ENCODE results near the gene IL16.
"Not testable (repeated sequence)": the region's sequence is repeated elsewhere in the genome, so short reads cannot be mapped to it uniquely, and the experiment has no call there.

The IL16 gene

DNA sequence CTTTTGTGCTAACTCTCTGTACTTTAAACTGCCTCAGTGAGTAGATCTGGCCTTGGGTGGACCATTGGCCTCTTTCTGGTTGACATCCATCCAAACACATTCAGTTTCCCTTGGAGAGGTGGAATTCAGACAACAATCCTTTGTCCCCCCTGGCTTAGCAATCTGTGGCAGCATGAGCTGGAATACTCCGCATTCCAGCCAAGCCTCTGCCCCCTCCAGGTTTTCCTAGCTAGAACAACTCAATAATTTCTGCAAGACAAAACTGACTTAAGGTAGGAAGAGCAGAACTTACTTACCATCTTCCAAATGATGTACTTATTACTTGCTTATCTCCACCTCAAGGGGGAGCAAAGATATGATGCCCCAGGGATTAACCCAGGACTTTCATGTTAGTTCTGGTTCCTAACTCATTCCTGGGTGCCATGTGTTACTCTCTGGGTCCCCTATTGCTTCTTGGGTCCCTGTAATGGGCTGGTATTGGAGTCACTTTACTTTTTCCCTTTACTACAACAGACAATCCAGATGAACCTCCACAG is 21.8 kb upstream of the IL16 start:
- no peak for DNase-seq

DNA sequence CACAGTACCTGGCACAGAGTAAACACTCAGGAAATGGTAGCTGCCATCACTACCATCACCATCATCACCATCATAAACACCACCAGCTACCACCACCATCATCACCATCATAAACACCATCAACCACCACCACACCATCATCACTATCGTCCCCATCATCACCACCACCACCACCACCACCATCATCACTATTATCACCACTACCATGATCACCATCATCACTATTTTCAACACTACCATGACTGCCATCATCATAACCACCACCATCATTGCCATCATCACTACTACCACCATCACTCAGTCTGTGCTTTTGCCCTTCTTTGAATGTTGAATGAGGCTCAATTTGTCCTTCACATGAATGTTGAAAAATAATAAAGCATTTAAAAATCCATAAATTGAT is 21.2 kb upstream of the IL16 start:
- no peak for DNase-seq

DNA sequence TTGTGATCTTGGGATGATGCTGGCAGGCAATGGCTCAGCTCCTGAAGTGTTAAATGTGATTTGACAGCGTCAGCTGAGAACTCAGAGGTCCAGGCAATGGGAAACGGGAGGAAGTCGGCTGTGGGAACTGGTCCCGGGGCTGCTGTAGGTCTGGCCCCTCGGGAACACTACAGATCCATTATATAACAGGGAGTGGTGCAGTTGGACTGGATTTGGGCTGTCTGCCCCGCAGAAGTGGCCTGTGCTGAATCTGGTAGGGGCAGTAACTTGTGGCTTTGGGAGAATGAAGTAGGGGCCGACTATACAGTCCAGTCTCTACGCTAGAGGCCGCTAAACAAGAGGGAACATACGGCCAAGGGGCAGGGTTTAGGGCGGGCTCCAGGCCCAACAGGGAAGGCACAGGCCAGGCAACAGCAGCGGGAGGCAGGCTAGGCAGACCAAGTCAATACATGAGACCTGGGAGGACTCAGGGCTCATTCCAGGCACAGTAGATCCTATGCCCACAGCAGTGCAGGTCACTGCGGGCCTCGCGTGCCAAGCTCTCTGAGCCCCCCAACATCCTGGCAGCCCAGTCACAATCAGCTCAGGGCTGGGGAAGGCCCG is 20.3 kb upstream of the IL16 start:
- no peak for DNase-seq

DNA sequence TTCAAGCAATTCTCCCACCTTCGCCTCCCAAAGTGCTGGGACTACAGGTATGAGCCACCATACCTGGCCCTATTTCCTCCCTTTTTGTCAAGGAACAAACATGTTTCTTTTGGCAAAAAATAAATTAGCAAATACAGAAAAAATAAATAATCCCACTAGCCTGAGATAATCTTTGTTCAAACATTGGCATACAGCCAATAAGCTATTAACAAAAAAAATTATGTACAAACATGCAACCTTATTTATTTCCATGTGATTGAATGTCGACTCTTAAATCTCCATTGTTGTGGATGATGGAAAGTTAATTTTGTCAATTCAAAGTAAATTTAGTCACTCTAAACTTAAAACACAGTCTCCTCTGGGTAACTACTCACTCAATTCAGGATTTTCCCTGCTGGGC is 18.3 kb upstream of the IL16 start:
- DNase-seq = no peak

DNA sequence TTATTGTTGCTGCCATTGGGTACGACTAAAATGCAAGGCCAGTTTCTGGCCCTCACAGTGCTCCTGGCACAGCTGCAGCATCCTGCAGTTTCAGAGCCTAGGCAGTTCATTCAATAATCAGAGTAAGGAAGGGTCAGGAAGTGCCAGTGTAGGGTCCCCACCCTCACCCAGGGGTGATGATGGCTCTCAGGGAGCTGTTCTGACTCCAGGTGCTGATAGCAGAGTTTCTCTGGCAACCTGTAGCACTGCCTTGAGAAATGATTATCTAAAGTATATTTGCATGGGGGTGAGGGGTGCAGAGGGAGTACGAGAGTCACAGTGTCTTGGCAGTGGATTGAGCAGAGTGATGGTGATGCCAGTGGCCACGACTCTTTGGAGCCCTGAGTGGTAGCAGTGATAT is 15.5 kb upstream of the IL16 start:
- no peak for DNase-seq

DNA sequence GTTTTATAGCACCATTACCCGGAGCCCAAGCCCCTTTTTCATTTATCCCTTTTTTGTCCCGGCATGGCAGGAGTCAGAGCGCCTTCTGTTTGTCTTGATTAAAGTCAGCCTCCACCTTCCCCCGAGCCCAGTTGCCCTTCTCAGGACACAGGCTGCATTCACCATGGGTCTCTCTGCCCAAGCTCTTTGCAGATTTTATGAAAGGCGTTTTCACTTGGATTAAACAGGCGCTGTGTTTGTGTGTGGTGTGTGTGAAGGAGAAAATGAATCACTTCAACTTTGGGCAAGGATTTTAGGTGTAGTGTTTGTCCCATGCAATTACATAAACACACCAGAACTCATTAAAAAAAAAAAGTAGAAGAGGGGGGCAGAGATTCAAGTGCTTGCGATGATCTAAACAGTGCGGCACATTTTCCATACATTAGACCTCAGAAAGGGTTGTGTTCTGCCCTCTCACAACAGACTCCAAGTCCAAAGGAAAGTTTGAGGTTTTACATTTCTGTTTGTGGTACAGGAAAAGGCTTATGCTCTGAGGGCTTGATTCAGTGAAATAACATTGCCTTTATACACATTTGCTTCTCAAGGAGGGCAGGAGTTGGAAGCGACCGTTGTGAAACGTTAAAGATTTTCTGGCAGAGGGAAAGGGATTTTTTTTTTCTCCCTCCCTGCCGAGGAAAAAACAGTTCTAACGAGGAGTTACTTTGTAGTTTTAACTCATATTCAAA is 14.5 kb upstream of the IL16 start:
- no peak for DNase-seq

DNA sequence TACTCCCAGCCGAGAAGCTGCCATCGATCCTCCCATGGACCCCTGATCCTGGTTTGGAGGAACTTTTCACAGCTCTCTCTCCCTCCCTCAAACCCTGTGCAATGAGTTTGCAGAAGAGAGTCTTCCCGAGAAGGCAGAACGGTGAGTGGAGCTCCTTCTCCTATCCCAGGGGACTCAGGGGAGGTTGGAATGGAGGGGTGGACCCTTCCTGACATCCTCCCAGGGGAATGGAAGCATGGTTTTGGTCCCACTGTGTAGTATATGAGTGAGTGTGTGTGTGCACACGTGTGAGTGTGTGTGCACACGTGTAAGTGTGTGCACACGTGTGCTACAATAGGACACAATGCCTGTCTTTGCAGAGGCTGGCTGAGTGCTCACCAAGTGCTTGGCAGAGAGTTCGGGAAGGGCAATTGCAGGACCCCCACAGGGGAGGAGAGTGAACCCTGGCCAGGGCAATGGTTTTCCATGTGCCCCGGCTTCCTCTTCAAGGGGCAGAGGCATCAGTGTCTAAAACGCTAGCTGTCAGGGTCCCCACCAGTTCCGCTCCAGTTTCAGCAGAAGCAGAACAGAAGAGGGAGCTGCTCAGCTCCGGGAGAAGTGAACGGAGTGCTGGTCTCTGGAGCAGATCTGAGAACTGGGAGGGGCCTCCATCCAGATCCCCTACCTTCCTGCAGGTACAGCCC is 13.8 kb upstream of the IL16 start:
- DNase-seq = no peak

DNA sequence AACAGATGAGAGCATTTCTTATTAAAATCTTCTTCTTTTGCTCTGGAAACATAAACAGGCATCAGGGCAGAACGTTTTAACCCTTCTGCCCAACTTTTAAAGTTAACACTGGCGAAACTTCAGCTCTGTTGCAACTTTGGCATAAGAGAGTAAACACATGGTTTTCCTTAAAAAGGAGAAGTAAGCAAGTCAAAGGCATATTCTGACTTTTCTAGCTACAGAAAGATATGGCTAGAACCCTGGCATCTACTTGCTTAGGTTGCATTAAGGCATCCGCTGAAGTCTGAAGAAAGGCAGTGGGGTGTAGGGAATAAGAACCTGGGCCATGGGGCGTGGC is 13.3 kb upstream of the IL16 start:
- no peak for DNase-seq

DNA sequence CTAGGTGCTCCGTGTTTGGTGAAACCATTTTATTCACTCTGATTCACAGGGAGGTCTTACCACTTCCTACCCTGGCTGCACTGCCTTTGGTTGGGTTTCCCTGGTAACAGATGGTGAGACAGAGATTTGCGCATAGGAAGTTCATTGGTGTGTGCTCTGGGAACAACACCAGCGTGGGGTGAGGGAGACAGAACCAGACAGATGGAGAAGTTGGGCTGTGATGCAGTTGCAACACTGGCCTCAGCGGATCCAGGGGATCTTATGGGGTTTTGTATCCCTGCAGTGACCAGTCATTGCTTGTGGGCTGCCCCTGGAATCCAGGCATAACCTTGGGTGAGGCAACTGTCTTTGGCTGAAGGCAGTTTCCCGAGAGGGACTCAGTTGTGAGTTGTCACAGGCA is 12.5 kb upstream of the IL16 start:
- no peak for DNase-seq

DNA sequence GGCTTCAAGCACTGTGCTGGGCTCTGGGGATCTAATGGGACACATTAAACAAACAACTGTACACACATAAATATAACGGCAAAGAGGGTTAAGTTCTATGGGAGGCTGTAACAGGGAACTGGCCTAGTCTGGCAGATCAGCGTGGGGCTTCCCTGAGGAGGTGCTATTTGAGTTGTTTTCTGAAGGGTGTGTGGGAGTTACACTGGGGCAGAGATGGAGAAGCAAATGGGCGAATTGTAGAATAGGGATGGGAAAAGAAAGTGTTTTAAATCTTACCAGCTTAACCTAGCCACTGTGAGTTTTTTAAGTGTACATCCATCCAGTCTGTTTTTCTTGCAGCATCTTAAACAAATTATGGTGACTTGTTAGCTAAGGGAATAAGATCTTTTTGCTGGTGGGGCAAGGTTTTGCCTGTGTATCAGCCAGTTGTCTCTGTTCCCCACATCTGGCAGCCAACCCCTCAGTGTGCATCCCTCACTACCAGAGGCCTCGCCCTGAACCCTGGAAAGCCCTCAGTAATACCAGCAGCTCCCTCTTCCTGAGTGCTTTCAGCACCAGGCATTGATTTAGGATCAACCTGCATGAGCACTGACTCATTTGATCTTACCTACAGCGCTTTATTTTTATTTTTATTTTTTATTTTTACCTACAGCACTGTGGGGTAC is 10.9 kb upstream of the IL16 start:
- no peak for DNase-seq

DNA sequence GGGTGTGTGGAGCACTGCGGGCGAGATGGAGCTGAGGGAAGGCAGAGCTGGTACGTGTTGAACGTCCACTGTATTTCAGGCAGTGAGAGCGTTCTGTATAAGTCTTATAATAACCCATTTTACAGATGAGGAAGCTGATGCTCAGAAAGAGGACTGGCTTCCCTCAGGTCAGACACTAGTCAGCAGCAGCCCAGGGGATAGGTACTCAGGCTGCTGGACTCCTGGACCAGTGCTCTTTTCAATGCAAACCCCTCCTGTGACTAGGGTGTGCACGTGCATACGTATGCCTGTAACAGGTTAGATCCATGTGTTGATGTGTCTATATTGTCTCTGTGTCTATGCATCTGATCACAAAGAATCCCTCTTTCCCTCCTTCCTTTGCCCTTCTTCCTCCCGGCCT is 8.3 kb upstream of the IL16 start:
- DNase-seq = no peak

DNA sequence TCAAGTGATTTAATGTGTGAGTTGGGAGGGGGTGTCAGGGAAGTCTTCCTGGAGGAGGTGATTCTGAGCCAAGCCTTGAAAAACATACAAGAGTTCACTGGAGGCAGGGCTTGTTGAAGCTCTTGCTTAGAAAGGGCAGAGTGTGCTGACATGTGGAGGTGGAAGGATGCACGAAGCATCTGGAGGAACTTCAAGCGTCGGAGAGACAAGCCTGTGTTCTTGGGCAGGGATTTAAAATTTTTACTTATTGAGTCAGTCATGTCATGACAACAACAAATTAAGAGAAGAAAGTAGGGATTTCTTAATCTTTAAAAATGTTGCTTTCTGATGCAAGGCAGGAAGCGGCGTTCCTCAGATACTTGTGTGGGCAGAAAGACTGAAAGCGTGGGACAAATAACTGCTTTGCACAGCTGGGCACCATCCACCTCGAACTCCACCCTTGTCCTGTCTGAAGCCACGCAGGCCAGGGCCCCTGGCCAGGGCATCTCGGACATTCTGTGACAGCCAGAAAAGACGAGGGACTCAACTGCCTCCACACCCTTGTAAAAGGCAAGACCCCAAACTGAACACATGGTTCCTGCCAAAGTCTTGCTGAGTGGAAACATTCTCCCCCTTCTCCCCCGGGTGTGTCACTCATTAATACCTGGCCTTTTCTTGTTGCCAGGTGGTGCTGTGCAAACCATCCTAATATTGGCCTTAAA is 6.9 kb upstream of the IL16 start:
- DNase-seq = no peak

DNA sequence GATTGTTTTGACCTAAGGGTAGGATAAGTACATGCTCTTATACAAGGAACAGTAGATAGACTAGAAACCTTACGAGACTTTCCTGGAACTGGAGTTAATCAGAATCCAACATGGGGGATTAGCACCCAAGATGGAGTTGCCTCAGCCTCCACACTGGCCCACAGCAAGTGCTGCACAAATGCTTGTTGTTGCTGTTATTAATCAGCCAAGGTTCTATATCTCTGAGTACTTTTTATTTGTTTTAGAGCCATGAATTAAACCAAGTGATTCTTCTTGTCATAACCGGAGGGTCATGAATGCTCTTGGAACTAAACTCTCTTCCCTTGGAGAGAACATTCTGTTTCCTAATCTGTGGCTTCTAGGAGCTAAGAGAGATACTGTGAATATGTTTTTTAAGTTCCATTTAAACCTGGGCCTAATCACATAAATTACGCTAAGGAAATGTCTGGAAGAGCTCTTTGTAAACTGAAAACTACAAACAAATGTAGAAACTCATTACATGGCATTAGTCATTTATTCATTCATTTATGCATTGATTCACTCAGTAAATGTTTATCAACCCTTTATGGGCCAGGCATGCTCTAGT is 5.7 kb upstream of the IL16 start:
- no peak for DNase-seq

DNA sequence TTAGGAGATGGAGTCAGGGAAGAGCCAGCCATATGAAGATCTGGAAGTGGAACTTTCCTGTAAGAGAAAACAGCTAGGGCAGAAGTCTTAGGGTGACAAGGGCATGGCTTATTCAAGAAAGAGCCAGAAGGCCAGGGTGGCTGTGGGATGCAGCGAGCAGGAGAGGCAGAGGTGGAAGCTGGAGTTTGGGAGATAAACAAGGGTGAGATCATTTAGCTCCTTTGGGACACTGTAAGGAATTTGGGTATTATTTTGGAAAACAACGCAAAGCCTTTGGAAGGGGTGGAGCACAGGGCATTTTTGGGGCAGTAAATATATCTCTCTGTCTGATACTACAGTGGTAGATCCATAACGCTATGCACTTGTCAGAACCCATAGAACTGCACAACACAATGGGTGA is 5.0 kb upstream of the IL16 start:
- DNase-seq = no peak

DNA sequence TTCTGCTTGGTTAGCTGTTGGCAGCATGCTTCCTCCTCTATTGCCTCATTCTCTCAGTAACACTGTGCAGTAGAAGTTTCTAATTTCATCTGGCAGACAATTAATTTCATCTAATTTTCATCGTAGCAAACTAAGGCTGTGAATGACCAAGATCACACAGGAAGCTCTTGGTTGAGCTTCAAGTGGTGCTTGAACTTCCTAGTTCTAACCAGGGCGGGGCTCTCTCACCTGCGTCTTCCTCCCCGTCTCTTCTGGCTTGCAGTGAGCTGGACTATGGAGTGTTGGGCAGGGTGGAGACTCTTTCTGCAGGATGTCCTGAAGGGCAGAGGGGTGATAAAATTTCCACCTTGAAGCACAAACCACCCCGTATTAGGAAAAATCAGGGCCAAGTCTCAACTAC is 2.0 kb upstream of the IL16 start:
- no peak for DNase-seq

DNA sequence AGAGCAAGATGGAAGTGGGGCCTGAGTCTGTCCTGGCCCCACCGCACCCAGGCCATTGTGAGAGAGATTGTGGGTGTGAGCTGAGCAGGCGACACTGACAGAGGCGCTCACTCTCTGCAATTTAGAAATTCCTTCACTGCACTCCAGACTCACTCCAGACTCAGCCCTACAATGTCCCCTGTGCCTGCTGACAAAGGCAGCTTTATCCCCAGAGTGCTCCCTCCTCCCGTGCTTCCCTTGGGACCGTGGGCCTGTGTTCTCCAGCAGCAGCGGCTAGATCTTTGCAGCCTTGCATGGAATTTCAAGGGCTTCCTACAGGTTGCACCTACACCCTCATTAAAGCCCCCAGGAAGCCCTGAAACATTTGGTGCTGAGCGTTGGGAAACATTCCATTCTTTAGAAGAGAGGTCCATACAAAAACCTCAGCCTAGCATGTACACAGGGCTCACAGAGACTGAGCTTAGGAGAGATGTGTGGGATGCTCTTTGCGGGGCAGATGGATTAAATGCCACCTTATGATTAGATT is 1.3 kb upstream of the IL16 start:
- no peak for DNase-seq

DNA sequence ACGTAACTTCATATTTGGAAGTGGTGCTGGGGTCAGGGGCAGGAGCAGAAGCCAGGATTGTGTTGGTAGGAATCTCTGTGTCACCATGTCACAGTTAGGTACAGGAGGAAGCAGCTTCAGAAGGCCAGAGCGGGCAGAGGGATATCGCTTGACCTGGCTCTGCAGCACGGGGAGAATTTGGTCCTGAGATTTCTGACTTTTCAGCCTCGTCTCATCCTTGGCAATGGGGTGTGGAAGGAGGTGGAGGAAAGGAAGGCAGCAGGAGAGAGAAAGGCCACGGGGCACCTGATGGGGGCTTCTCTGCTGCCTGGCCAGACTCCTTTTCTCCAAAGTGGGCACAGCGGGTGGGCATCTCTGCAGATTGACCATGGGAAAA is 564 bp downstream of the IL16 start:
- DNase-seq = no peak

DNA sequence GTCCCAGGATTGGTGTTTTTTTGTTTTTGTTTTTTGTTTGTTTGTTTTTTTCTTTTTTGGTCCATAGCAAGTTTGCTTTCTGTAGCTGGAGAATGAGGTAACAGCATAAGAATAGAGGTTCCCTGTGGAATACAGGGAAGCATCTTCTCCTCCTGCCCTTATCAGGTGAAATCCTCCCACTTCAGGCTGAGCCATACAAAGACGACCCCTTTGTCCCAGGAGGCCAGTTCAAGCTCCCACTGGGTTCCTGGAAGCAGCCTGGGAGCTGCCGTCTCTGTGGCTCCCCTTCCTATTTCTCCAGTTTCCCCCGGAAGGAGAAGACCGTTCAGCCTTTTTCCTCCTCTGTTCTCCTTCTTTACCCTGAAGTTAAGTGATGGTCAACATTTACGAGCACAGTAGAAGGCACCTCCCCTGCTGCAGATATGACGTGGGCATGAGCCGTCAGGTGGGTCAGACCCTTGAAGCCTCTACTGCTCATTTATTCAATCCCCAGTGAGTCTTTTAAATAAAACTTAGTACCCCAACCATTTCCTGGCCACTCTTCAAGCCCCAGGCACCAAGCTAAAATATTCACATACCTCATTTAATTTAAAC is 1.1 kb downstream of the IL16 start:
- no peak for DNase-seq

DNA sequence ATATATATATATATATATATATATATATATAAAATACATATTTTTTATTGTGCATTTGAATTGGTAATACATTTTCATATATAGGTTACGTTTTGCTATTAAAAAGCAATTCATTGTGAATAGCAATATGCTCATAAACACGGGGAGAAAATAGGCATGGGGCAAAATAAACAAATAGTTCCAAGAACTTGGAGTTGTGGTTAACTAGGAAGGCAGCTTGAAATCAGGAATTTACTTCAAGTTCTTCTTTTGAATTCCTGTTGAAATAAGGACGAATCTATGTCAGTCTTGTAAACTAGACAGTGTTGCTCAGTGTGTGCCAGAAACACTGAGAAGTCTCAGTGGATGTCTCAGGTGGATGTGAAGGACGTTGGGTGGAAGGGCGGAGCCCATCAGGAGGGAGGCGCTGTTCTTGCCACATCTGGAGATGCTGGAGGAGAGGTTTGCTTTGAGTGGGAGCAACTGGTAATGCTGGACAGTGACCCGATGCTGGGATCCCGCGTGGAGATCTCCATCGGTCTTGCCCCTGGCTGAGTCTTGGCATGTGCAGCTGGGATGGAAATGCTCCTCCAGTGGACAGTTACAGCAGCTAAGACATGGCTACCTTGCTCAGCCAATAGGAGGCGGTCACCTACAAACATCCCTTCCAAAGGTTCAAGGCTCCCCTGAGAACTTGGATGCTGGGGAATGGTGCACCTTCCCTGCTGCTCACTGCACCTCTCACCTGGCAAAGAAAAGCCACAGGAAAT is 2.5 kb downstream of the IL16 start:
- DNase-seq = no peak

DNA sequence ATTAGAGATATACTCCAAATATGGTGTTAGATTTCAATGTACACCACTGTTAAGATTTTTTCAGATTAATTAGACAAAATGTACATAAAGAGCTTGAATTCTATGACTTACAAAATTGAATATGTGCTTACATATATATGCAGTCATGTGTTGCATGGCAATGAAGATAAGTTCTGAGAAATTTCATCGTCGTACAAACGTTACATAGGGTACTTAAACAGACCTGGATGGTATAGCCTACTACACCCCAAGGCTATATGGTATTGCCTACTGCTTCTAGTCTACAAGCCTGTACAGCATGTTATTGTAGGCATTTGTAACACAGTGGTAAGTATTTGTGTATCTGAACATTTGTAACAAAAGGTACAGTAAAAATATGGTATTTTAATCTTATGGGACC is 9.3 kb downstream of the IL16 start:
- no peak for DNase-seq

DNA sequence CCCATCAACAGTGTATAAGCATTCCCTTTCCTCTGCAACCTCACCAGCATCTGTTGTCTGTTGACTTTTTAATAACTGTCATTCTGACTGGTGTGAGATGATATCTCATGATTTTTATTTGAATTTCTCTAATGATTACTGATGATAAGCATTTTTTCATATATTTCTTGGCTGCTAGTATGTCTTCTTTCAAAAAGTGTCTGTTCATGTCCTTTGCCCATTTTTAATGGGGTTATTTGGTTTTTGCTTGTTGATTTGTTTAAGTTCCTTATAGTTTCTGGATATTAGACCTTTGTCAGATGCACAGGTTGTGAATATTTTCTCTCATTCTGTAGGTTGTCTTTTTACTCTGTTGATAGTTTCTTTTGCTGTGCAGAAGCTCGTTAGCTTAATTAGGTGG is 11.3 kb downstream of the IL16 start:
- not testable (repeated sequence) for DNase-seq
